T-helper 2 cell treated with Interferon-gamma antibody and Interleukin-4, amounts not matched to agents 100 ng/mL and 5 ng/mL, for 36 hours (primary cell): Measurements from ENCODE around the gene FRK. TPM values are rescaled to one million over a fixed set of nuclear protein-coding genes. Genes with fewer than 3 reads are reported as not detected.
"Not testable (repeated sequence)": the region's sequence is repeated elsewhere in the genome, so short reads cannot be mapped to it uniquely, and the experiment has no call there.

ENCODE experiments used
- intact Hi-C: fragments of 100-400 bp; cut with micrococcal nuclease; formaldehyde crosslinking; loops from one replicate; pipeline ENCODE4 v1.15.1; 2023
- total RNA-seq: library from RNA; stranded (reverse); gene quantifications from 2 replicates; pipeline ENCODE4 v1.2.3, GENCODE V29; 2022

Gene FRK
- total RNA-seq, 1 donor from 2014 or later, result 0.14 TPM

DNA sequence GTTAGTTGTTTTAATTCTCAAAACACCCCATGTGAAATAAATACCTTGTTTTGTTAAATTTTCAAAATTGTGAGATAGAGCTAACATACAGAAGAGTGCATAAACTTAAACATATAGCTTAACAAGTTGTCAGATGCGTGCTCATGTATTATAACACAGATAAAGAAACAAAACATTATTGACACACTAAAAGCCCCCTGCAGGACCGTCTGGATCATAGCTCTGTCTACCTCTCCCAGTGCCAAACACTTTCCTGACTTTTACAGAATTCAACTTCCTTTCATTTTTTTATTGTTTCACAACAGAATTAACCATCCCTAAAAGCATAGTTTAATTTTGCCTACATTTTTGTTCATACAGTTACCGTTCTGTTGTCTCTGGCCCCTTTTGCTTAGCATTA lies 17.8 kb upstream of the FRK start:
- intact Hi-C loops, result no loop called here

DNA sequence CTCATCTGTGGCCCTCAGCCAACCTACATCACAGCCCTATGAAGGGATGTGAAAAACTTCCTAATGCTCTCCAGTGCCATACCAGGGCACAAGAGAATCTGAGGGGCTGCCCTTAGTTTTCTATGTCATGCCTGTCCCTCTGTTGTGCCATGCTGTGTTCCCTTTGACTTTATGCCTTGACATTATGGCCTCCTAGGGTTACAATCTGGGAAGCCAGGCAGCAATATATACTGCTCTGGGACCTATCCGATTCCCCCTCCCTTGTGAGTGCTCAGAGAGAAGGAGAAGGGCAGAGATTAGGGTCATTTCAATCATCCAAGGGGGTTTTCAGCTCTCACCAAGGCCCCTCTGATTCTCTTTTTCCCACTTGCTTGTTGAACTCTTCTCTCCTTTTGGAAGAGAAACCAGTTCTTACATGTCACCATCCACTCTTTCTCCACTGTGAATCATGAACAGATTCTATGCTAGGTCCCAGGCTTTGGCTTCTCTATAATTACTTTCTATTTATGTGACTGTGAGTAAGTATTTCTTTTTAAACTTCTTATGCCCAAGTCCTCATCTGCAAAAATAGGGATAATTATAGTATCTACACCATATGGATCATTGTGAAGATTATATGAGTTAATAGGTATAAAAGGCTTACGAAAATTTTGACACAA lies 14.2 kb upstream of the FRK start:
- intact Hi-C loops, result no loop called here

DNA sequence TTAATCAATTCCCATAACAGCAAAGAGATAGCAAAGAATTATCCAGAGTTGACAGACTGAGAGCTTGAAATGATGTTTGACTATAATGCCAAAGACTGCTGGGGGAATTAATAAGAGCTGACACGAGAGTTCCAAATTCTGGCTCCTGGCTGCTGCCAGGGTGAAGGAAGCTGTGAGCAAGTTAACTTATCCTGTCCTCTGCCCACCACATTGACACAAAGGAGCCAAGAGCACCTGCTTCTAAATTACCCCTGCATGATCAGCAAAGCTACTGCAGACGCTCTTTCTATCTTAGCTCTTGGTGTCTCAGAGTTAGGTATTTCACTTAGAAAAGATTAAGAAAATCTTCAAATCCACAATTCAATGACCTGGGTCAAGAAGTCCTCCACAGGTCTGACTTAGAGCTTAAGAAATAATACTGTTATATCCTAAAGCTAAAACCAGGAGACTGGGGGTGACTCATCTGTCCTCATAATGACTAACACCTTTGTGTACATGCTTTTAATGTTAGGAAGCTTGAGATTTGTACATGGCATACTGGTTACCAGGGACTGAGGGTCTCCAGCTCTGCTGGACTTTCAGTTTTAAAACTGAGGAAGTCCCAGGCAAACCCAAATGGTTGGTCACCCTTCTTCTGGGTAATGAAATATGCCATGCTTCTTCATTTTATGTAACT lies 13.2 kb upstream of the FRK start:
- intact Hi-C loops, result no loop called here

DNA sequence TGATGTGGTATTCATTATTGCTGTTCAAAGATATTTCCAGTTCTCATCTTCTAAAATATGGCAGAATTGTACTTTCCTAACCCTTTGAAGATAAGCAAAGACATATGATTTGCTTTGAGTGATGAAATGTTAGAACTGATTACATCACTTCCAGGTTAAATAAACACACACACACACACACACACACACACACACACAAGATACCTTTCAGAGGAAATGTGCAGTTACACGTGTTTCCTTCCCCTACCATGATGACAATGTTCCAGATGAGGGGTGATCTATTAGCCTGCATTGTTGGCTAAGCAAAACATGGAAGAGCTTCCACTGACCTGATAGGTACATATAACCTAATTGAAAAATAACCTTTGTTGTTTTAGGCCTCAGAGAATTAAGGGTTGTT lies 11.7 kb upstream of the FRK start:
- intact Hi-C loops, result no loop called here

DNA sequence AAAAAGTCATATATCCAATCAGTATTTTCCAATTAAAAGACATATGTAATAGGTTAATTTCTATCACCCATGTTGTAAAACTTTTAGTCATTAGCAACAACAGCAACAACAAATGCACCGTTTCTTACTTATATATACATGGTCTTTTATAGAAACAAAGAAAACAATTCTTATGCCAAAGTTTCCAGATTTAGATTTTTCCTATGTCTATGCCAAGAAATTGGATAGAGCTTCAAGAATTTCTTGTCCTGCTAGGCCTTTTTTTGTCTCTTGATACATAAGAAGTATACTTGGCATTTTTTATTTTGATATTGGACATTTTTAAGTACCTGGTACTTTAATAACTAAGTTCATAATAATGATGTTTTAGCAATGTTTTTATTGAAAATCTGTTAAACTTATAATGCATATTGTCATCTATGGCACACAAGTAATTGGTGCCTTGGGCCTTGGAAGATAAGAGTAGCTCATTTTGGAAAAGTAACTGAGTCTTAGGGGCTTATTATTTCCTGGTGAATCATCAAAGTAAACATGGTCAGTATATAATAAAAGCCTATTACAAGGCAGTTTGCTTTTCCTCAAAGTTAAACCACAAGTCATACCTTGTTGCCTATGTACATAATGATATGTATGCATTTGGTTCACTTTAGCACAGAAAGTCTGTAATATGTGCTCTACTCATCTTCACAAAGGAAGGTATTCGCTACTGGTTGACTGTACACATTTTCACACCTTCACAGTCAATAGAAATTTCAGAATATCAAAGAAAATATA lies 10.1 kb upstream of the FRK start:
- intact Hi-C loops, result no loop called here

DNA sequence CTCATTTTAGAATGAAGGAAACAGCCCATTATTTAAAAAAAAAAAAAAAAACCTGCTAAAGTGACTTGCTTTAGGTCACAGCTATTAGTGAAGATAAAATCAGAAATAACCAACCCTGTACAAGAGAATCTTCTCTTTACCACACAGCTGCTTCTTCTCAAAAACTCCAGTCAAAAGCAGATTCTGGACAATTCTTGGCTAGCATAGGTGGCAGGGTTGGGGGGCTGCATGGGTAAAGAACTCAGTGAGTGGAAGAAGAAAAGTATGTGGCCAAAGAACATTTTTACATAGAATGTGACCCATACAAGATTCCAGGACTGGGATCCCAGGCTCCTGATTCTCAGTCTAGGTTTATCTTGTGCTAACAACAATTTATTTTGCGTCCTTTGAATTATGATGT lies 9.4 kb upstream of the FRK start:
- intact Hi-C loops, result no loop called here

DNA sequence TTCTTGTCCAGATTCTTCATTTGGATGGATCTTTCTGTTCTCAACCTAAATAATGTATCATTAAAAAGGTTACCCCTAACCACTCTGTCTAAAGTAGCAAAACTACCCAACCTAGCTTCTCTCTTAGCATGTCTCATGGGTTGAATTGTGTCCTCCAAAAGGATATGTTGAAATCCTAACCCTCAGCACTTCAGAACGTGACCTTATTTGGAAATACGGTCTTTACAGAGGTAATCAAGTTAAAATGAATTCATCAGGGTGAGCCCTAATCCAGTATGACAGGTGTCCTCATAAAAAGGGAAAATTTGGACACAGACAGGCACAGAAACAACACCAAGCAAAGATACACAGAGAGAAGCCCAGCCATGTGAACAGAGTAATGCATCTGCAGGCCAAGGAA lies 6.1 kb upstream of the FRK start:
- intact Hi-C loops, result no loop called here

DNA sequence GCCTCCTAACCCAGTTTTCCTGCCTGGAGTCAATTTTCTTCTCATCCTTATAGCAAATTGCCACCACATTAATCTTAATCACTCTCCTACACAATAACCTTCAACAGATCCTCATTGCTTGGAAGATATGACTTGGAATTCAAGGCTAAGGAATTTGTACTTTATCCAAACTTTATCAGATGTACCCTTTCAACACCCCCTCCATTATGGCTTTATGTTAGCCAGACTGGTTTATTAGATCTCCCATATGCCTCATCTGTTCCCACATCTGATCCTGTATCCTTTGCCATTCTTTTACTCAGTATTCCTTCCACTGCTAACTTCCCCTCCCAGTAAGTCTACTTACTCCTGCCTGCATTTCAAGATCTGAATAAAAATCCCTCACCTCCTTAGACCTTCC lies 4.0 kb upstream of the FRK start:
- intact Hi-C loops, result no loop called here

DNA sequence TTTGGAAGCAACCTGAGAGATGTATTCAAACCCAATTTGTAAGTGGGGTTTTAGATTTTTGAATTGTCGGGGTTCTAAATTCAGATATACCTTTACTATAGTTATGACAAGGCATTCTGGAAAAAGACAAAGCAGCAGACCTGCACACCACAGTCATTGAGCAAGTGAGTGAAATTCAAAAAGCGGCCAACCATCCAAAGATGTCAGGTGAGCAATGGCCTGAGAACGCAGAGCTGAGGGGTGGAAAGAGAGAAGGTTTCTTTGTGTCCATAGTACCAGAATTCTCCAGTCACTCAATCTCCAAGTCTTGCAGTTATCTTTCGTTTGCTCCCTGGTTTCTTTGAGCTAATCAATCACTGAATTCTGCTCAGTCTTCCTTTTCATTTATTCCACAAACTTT lies 1.8 kb upstream of the FRK start:
- intact Hi-C loops, result no loop called here

DNA sequence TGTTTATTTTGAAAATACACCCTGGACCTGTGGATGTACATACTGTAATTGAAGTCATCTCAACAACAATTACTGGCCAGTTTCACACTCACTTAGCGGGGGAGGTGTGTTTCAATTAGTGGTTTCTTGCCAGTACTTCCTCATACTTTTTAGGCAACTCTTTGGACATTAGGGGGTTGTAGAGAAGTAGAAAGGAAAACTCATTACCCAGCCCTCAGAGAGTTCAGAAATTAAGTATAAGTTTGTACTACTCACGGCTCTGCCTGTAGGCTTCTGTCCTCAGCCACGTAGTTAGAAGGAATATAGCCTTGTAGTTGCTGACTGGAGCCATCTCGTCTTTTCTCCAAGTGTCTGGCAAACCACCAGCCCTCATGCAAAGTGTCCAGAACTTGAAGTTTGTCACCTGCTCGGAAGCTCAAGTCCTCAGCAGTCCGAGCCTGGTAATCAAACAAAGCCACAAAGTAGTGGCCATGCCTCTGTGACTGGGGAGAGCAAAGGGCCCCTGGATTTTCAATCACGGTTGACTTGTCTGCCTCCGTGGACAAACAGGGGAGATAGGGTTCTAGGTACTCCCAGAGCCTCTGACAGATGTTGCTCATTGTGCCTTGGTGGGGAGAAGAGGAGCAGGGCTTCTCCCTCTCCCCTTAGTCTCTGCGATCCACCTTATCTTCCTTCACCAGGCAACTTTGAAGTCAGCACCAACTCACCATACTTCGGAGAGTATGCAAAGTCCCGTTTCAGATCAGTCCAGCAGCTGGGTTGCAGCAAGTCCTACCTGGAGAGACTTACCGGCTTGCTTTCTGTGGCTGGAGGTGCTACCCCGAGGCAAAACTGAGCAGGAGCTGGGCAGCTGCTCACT lies 749 bp downstream of the FRK start:
- intact Hi-C loops, result no loop called here

DNA sequence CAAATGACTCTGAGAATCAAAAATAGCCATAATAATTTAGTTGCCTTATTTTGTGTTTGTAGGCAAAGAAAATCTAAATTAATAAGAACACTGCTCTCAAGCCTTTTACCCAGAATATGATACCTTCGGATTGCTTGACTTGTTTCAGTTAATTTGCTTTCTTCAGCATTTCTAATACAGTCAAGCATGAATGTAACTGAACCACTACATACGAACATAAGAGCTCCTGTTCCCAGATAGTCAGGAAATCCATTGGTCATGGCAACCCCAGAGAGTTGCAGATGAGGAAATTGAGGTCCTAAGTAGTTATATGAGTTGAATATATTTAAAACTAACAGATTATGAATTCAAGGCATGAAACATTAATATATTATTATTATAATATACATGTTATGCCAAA lies 2.9 kb downstream of the FRK start:
- intact Hi-C loops, result no loop called here

DNA sequence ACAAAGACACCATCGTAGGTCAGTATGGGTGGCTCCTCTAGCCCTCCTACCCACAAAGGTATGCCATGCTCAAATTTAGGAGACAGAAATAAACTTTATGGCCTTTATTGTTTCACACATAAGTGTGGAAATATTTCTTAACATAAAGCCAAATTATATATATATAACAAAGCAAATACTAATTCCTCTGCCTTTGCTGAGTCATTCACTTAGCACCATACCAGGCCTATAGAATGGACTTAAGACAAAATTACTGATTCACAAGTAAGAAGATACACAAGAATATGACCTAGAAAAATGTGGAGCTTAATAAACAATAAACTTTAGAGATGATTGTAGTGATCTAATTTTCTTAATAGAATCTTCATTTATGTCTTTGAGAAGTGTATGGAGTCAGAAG lies 5.2 kb downstream of the FRK start:
- intact Hi-C loops, result no loop called here

DNA sequence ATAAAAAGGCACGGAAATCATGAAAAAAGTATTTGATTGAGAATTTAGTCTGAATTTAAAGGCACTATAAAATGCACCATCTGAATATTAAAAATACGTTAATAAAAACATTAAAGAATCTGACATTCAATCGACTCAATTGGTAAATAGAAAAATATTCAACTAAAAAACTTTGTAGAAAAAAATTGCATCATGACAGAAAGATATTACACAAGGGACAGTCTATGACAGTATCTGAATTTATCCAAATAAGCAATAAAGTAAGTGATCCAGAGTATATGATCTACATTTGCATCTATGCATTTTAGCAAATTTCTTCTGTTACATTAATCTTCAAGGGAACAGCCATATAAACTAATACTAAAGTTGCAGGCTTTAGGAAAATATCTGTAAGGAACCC lies 9.4 kb downstream of the FRK start:
- intact Hi-C loops, result no loop called here

DNA sequence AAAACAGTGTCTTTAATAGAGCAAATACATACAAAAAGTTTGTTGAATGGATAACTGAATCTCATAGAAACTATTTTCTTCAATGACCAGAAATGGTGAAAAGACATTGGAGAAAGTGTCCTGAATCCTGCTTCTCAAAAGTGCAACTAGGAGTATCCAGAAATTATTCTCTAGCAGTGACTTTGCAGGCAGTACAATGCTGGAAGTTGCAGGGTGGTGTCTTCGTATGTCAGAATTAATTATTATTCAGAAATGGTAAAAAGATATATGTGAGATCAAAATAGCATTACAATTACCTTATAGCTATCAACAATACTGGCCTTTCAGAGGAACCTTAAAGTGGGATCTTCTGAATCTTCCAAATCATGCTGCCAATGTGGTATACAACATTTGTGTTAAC lies 10.0 kb downstream of the FRK start:
- intact Hi-C loops, result no loop called here

DNA sequence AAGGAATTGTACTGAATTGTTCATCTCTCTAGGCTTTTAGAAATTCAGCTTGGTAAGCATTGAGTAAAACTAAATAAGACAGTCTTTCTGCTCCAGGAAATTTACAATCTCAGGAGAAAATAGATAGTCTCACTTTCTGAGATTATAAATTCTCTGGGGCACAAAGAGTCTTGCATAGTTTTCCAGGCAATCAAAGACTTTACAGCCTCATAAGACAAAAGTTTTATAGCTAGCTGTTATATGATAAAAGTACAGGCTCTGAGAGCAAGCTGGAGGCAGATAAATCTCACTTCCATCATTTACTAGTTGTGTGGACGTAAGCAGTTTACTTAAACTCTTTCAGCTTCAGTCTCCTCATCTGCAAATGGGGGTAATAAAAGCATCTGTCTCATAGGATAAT lies 11.4 kb downstream of the FRK start:
- intact Hi-C loops, result no loop called here

DNA sequence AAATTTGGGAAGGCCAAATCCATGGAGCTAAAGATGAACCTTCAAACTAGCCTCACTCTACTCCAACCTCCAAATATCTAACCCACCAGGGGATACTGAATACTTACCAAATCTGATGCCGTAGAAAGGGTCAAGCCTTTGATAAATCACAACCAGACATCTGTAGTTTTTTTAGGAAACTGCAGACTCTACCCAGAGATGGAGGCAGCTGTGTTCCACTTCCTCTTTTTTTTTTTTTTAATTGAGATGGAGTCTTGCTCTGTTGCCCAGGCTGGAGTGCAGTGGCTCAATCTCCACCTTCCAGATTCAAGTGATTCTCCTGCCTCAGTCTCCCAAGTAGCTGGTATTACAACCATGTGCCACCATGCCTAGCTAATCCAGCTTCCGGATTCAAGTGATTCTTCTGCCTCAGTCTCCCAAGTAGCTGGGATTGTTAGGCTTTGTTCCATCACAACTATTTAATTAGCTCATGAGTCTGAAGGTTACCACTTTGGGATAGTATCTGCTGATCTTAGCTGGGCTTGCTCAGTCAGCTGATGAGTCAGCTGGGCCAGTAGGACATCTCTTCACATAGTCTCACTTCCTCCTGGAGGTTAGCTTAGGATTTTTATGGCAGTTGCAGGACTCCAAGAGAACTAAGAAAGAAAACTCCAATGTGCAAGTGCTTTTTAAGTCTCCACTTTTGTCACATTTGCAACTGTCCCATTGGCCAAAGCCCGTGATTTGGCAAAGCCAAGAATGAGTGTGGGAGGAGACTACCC lies 13.3 kb downstream of the FRK start:
- intact Hi-C loops, result no loop called here

DNA sequence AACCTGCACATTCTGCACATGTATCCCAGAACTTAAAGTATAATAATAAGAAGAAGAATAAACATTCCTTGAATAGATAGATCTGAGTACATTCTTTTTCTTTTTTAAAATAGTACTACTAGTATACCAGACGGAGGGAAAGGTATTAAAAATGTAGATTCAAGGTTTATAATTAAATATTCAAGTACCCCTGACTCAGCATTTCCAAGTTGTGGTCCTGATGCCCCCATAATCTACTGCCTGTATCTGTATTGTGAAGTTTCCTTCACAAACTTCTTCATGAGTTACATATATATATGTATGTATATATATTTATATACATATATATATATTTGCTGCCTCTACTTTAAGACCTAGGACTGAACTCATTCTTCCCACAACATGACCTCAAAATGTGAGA lies 14.0 kb downstream of the FRK start:
- intact Hi-C loops, result no loop called here

DNA sequence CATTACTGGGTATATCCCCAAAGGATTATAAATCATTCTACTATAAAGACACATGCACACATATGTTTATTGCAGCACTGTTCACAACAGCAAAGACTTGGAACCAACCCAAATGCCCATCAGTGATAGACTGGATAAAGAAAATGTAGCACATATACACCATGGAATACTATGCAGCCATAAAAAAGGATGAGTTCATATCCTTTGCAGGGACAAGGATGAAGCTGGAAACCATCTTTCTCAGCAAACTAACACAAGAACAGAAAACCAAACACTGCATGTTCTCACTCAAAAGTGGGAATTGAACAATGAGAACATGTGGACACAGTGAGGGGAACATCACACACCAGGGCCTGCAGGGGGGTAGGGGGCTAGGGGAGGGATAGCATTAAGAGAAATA lies 14.4 kb downstream of the FRK start:
- intact Hi-C loops, result not testable (repeated sequence)

DNA sequence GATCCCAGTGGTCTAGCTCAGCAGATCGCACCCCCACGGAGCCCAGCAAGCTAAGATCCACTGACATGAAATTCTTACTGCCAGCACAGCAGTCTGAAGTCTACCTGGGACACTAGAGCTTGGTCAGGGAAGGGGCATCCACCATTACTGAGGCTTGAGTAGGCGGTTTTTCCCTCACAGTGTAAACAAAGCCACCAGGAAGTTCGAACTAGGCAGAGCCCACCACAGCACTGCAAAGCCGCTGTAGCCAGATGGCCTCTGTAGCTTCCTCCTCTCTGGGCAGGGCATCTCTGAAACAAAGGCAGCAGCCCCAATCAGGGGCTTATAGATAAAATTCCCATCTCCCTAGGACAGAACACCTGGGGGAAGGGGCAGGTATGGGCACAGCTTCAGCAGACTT lies 18.8 kb downstream of the FRK start:
- intact Hi-C loops, result no loop called here

DNA sequence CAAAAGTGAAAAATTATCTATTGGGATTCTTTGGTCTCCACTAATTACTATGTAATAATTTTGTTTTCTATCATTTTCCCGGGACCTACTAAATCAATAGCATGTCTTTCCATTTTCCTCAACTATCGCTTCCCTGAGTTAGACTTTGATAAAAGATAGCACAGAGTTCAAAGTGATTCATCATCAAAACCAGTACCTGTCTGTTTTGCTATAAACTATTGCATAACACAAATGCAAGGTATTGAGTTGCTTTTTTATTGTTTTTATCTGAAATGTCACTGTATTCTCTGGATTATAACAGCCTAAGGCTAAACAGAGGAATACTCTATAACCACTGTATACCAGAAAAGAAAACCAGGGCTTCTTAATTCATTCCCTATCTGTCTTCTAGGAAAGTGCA lies 19.7 kb downstream of the FRK start:
- intact Hi-C loops, result no loop called here

DNA sequence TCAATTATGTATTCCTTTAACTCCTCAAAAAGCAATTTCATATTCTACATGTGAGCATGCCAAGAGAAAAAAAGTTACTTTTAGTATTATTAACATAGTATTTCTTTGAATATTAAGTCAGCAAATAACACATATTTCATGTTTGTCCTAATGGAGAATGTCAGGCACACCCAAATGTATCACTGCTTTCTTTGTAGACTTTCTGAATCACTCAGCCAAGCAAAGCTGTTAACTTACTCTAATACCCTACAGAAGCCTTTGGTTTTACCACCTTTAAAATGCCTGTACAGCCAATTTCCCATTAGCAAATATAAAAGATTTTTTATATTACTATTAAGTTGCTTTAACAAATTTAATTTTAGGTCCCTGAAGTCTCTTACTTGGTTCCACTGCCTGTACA lies 23.8 kb downstream of the FRK start:
- intact Hi-C loops, result no loop called here
